Sigmoid colon (tissue), 7 donors: ENCODE results near the gene OR6J1. TPM values are rescaled to one million over a fixed set of nuclear protein-coding genes. Genes with fewer than 3 reads are reported as not detected.
A peak's percentile ranks its signal among the peaks of the same experiment; 100 is the strongest.

Experiments
- DNase-seq: peaks from one replicate; pipeline ENCODE4 v3.0.0-alpha.2; 2019
- H3K27ac ChIP-seq, 4 donors: fragments of 200-600 bp; sonication (generic); one replicate each; pipeline ENCODE4 v1.5.1; 2016 to 2019; ENCODE audit warnings: mild to moderate bottlenecking in 1 of 4
- H3K27me3 ChIP-seq, 3 donors: fragments of 200-600 bp; sonication (generic); one replicate each; pipeline ENCODE4 v1.5.1; 2019; ENCODE audit warnings: mild to moderate bottlenecking in 1 of 3
- H3K36me3 ChIP-seq, 4 donors: fragments of 200-600 bp; sonication (generic); one replicate each; pipeline ENCODE4 v1.5.1; 2016 to 2019
- H3K4me1 ChIP-seq, 4 donors: fragments of 200-600 bp; sonication (generic); one replicate each; pipeline ENCODE4 v1.5.1; 2017 to 2019
- H3K4me3 ChIP-seq, 4 donors: fragments of 200-600 bp; sonication (generic); one replicate each; pipeline ENCODE4 v1.5.1; 2017 to 2019; ENCODE audit warnings: mild to moderate bottlenecking in 2 of 4, moderate library complexity in 1 of 4
- H3K9me3 ChIP-seq, 4 donors: fragments of 200-600 bp in 3 of 4; sonication (generic) in 3 of 4; one replicate each; pipeline versions ENCODE4 v1.5.1 to v1.6.1; 2013 to 2019
- EP300 ChIP-seq, 4 donors: sonication (generic); formaldehyde crosslinking; IDR thresholded peaks; one replicate each; pipeline ENCODE4 v1.6.1; 2017; ENCODE audit warnings: antibody characterized with exemption in 4 of 4
- POLR2A ChIP-seq, 2 donors: fragments of 450-650 bp; IDR thresholded peaks; one replicate each; pipeline ENCODE4 v1.6.1; 2016; ENCODE audit warnings: antibody characterized with exemption in 2 of 2, mild to moderate bottlenecking in 2 of 2, moderate library complexity in 2 of 2
- POLR2AphosphoS5 ChIP-seq, 4 donors: sonication (generic); formaldehyde crosslinking; IDR thresholded peaks; one replicate each; pipeline ENCODE4 v1.6.1; 2017; ENCODE audit warnings: antibody characterized with exemption in 4 of 4
- WGBS, 2 donors: extraction: QIAGEN DNeasy Blood & Tissue Kit; methylation state at CpG; one replicate each; pipeline ENCODE4 v1.1.7; 2013; 5-methylcytosine and 5-hydroxymethylcytosine counted together
- intact Hi-C: fragments of 100-400 bp; cut with DNase I; formaldehyde crosslinking; loops from one replicate; pipeline ENCODE4 v1.15.1; 2023
- polyA plus RNA-seq, 3 donors: library from polyadenylated mRNA; stranded (reverse); fragments of 200-250 nt; gene quantifications; one replicate each; pipeline ENCODE4 v1.2.3, GENCODE V29; 2013
- total RNA-seq, 4 donors: library from RNA; depleted of rRNA; stranded (reverse); fragments of >200 nt; gene quantifications; one replicate each; pipeline ENCODE4 v1.1.0, GENCODE V29; 2016
- TF ChIP-seq, protein P1 (sequence below), 4 experiments: fragments of 450-650 bp in 3 of 4; fragments of 200-600 bp in 1 of 4; IDR thresholded peaks; one replicate each; pipeline ENCODE4 v1.5.1; 2016 to 2019; ENCODE audit warnings: antibody characterized with exemption in 4 of 4, mild to moderate bottlenecking in 3 of 4, moderate library complexity in 2 of 4
- donor health status: healthy with polysubstance abuse.
- donor health status: Bipolar disorder and iron deficiency.
- donor health status: healthy.

Gene OR6J1
- total and polyA plus RNA-seq, 7 donors: not detected

DNA sequence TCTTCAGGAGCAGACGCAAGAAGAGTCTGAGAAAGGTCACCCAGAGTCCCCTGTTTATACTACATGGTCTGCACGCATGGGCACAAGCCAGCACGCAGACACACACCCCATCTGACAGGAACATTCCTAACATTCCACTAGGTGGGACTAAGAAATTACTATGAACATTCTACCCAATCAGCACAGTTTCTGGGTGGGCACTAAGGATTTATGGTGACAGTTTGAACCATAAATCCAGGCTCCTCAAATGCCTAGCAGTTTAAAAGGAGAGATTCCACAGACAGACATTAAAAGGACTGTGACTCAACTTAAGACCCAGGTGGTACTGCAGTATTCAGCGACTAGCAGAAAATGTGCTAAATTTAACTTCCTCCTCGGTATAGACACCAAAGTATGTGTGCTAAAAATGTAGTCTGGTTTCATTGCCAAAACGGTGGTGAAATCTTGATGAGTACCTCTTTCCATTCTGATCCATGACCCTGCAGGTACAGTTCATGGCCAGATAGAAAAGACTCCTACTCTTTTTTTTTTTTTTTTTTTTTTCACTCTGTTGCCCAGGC lies 29.8 kb downstream of the OR6J1 start:
- TF ChIP-seq POLR2A (IDR thresholded peaks at IDR 0.05) (no peak), POLR2AphosphoS5 (IDR thresholded peaks at IDR 0.05) (peak in 1 of 4 donors; percentile 7)
- Histone ChIP-seq H3K9me3 (no peaks in the 10 kb centered on the region), H3K4me1 (peaks cover 0 to 17% (median 15%) of the 10 kb centered on the region in 4 donors), H3K27me3 (no peaks in the 10 kb centered on the region), H3K4me3 (no peak overlapping the region), H3K27ac (peak overlapping the region; percentile 18 to 74 (median 53)), H3K36me3 (peaks cover 11 to 32% (median 23%) of the 10 kb centered on the region in 4 donors)
- intact Hi-C loops: no loop called here
- 32 to 34% methylated on average over 6 of the region's 6 CpGs for WGBS, 2 donors
- no peak for DNase-seq

DNA sequence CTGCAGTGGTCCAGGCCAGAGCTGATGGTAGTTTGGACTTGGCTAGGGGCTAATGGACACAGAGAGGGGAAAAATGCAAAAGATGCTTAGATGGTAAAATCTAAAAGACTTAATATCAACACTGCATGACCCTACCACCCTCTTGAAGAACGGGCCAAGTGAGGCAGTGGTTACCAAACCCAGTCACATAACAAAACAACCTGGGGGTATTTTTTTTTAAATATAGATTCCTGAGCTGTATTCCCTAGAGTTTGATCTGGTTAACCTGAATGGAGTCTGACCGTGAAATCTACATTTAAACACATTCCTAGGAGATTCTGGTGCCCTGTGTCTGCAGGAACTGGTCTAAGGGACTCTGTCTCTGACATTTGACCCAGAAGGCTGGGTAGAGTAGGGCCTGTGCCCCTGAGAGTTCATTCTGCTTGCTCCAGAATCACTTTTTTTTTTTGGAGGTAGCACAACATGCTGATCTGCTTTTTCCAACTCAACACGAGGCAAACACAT lies 30.4 kb downstream of the OR6J1 start:
- H3K4me3 ChIP-seq: no peak overlapping the region
- no peak for TF ChIP-seq EP300 (IDR thresholded peaks at IDR 0.05)
- TF ChIP-seq POLR2A (IDR thresholded peaks at IDR 0.05): no peak
- no peak for TF ChIP-seq POLR2AphosphoS5 (IDR thresholded peaks at IDR 0.05)
- TF ChIP-seq, protein P1, sequence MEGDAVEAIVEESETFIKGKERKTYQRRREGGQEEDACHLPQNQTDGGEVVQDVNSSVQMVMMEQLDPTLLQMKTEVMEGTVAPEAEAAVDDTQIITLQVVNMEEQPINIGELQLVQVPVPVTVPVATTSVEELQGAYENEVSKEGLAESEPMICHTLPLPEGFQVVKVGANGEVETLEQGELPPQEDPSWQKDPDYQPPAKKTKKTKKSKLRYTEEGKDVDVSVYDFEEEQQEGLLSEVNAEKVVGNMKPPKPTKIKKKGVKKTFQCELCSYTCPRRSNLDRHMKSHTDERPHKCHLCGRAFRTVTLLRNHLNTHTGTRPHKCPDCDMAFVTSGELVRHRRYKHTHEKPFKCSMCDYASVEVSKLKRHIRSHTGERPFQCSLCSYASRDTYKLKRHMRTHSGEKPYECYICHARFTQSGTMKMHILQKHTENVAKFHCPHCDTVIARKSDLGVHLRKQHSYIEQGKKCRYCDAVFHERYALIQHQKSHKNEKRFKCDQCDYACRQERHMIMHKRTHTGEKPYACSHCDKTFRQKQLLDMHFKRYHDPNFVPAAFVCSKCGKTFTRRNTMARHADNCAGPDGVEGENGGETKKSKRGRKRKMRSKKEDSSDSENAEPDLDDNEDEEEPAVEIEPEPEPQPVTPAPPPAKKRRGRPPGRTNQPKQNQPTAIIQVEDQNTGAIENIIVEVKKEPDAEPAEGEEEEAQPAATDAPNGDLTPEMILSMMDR (IDR thresholded peaks at IDR 0.05): no peak
- no peaks in the 10 kb centered on the region for H3K9me3 ChIP-seq
- no peaks in the 10 kb centered on the region for H3K27me3 ChIP-seq
- intact Hi-C loops: no loop called here
- H3K4me1 ChIP-seq: peaks cover 0 to 17% (median 15%) of the 10 kb centered on the region in 4 donors
- H3K36me3 ChIP-seq: peaks cover 11 to 37% (median 26%) of the 10 kb centered on the region in 4 donors
- no peak for DNase-seq
- peak overlapping the region; percentile 18 to 74 (median 53) for H3K27ac ChIP-seq
- 69 to 72% methylated on average over 3 of the region's 3 CpGs for WGBS, 2 donors

DNA sequence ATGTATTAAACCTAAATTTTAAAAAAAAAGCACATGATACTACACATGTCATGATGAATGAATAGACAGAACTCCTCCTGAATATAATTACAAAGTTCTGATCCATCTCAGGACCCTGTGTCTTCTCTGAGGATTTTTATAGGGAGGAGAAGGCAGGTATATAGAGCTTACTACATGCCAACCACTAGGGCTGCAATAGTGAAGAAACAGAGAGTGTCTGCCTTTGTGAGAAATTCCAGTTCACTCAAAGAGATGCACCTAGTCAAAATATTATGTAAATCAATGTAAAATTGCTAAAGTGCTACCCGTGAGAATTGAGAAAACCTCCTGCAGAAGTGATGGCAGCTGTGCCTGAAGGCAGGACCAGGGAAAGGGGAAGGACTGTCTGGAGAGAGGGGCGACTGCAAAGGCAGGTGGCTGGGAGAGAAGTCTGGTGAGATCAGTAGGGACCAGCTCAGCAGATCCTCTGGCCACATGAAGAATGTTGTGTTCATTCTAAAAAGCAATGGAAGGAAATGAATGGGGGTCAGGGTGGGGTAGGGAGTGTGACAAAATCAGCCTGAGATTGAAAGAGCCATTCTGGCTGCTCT lies 31.0 kb downstream of the OR6J1 start:
- Histone ChIP-seq H3K27me3 (no peaks in the 10 kb centered on the region), H3K36me3 (peaks cover 13 to 43% (median 30%) of the 10 kb centered on the region in 4 donors), H3K9me3 (no peaks in the 10 kb centered on the region), H3K27ac (peak overlapping the region in 3 of 4 donors; percentile 18 to 74 (median 68)), H3K4me3 (no peak overlapping the region), H3K4me1 (peaks cover 0 to 17% (median 15%) of the 10 kb centered on the region in 4 donors)
- intact Hi-C loops: no loop called here
- no peak for DNase-seq
- no peak for TF ChIP-seq POLR2AphosphoS5 (IDR thresholded peaks at IDR 0.05)
- TF ChIP-seq EP300 (IDR thresholded peaks at IDR 0.05): no peak
- no peak for TF ChIP-seq POLR2A (IDR thresholded peaks at IDR 0.05)
- TF ChIP-seq, protein P1 (IDR thresholded peaks at IDR 0.05): no peak
- WGBS, 2 donors: 61 to 78% methylated on average over 2 of the region's 2 CpGs

DNA sequence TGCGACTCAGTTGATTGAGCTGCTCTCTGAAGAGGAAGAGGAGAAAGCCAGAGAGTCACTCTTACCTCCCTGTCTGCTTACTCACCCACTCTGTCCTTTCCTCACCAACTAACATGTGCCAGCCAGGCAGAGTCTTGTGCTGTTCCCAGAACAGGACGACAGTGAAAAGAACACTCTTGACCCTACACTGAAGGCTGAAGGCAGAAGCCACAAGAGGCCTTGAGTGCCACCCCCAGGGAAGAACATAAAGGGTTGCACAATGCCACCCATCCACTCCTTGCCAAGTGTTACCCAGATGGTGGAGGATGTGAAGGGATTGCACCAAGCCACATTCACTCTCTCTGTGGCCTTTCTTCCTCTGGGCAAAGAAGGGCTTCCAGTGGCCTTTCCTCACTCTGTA lies 33.2 kb downstream of the OR6J1 start:
- no peak for DNase-seq
- Histone ChIP-seq H3K27ac (no peak overlapping the region), H3K9me3 (no peaks in the 10 kb centered on the region), H3K4me1 (peaks cover 0 to 17% (median 15%) of the 10 kb centered on the region in 4 donors), H3K4me3 (no peak overlapping the region), H3K27me3 (no peaks in the 10 kb centered on the region), H3K36me3 (peaks cover 34 to 66% (median 51%) of the 10 kb centered on the region in 4 donors)
- 94 to 95% methylated on average over 2 of the region's 2 CpGs for WGBS, 2 donors
- intact Hi-C loops: no loop called here
- no peak for TF ChIP-seq POLR2AphosphoS5 (IDR thresholded peaks at IDR 0.05)
- no peak for TF ChIP-seq POLR2A (IDR thresholded peaks at IDR 0.05)
- no peak for TF ChIP-seq EP300 (IDR thresholded peaks at IDR 0.05)
- TF ChIP-seq, protein P1 (IDR thresholded peaks at IDR 0.05): no peak

DNA sequence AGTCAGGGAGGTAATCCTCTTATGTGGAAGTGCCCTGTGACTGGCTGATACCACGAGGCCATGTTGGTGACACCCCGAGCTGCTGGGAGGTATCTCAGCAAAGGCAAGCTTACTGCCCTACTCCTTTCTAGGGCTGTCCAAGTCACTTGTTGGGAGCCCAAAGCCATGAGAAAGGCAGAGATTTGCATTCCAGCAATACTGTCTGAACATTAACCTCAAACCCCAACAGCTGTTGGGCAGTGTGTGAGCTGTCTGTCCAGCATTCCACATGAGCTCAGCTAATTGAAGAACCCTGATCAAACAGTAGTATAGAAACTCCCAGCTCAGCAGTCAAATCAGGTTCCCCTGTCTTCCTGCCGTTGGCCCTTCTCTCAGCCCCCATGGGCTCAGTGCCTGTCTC lies 36.9 kb downstream of the OR6J1 start:
- intact Hi-C loops: no loop called here
- H3K9me3 ChIP-seq: no peaks in the 10 kb centered on the region
- H3K4me3 ChIP-seq: no peak overlapping the region
- no peaks in the 10 kb centered on the region for H3K27me3 ChIP-seq
- H3K27ac ChIP-seq: no peak overlapping the region
- no peak for TF ChIP-seq POLR2AphosphoS5 (IDR thresholded peaks at IDR 0.05)
- no peak for DNase-seq
- 85 to 88% methylated on average over 3 of the region's 3 CpGs for WGBS, 2 donors
- no peaks in the 10 kb centered on the region for H3K4me1 ChIP-seq
- H3K36me3 ChIP-seq: peaks cover 52 to 100% (median 80%) of the 10 kb centered on the region in 4 donors
